ACHN (cell line): ENCODE data around the gene SPOCK1.

Source experiments
- DNase-seq: peaks from one replicate; pipeline ENCODE4 v3.0.0-alpha.2; 2015
- in situ Hi-C: cut with HindIII; loops from 2 replicates; pipeline ENCODE4 v1.10.0; 2017; ENCODE audit warnings: low sequenced_read_pairs, low pct_ligation_motif_present, low pct_unique_long_range_greater_than_20kb

The SPOCK1 gene

DNA sequence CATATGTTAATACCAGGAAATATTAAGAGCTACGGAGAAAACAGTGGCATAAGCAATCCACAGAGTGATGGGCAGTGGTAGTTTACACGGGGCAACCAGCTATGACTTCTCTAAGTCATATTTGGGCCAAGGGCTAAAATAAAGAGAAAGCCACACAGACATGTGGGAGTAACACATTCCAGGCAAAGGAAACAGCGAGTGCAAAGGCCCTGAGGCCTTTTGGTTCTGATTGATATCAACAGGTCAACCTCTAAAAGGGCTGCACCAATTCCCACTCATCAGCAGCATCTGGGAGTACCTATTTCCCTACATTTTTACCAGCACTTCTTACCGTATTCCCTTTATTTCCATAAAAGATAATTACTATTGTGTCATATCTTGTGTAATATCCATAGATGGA is 173.4 kb downstream of the SPOCK1 start:
- DNase-seq: no peak
- in situ Hi-C loops: loop anchor here (10.0 kb wide), 1 partner anchor 169 kb away; the partner anchor contains the start of gene SPOCK1

DNA sequence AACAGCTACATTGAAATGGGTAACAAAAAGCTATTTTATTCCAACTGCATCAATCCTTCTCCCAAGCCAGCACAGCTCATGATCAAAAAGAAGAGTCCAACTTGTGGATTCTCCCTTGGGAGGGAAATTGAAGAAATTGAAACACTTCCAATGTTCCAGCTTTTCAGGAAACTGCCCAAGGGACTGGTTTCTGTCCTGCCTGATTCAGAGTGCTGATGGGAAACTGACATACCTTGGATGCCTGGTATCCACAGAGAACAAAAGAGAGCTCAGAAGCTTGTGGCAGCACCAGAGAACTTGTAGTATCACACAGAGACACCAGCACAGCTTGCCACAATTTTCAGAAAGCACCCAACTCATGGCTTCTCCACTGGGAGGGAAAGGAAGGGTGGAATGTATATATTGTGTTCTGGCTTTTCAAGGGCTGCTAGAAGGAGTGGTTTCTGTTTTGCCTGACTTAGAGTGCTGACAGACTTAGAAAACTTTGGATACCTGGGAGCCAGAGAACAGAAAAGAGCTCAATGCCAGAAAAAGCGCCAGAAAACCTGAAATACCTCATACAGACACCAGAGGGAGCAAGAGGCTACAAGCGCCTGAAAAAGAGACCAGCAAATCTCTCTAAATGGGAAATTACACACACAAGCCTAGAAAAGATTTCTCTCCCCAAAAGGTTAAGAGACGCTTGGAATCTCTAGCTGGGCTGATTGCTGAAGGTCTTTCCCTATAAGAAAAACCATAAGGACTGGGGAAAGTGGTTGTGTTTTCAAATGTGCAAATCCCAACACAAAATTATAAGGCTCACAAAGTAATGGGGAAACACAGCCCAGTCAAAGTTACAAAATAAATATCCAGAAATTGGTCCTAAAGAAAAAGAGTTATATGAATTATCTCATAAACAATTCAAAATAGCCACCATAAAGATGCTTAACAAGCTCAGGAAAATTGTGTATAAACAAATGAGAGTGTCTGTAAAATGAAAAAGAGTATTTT is 178.8 kb downstream of the SPOCK1 start:
- DNase-seq: peak; percentile 60
- in situ Hi-C loops: loop anchor here (10.0 kb wide), 1 partner anchor 174 kb away; the partner anchor contains the start of gene SPOCK1

DNA sequence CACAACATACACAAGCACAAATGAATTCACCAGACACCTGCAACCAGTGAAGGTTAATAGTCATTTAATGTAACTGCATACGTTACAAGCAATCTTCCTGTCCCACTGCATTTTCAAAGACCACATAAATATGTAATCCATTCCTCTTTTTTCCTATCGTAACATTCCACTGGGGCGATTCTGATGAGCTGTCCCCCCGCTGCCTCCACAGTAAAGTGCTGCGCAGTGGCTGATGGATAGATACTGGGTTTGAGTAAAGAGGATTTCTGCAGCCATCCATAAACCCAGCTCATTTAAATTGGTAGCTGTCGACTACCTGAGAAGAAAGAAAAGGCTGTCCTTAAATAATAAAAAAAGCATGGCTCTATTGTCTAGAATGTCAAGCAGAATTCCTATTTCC is 181.1 kb downstream of the SPOCK1 start:
- in situ Hi-C loops: no loop called here
- no peak for DNase-seq

DNA sequence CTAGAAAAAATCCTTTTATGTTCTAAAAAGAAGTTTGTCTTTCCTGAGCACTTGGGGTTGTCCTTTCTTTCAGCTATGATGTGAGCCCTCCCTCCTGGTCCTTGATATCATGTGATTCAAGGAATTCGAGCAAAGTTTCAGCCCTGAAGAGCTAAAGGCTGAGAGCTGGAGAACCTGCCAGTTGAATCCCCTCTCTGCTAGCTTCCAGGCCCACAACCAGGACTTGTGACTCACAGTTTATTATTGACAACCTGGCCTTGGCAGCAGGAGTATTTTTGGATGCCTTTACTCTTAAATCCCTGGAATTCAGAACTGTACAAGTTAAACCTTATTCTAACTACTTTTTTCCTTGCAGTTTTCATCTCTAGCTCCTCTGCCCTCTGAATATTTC is 182.8 kb downstream of the SPOCK1 start:
- in situ Hi-C loops: no loop called here
- no peak for DNase-seq

DNA sequence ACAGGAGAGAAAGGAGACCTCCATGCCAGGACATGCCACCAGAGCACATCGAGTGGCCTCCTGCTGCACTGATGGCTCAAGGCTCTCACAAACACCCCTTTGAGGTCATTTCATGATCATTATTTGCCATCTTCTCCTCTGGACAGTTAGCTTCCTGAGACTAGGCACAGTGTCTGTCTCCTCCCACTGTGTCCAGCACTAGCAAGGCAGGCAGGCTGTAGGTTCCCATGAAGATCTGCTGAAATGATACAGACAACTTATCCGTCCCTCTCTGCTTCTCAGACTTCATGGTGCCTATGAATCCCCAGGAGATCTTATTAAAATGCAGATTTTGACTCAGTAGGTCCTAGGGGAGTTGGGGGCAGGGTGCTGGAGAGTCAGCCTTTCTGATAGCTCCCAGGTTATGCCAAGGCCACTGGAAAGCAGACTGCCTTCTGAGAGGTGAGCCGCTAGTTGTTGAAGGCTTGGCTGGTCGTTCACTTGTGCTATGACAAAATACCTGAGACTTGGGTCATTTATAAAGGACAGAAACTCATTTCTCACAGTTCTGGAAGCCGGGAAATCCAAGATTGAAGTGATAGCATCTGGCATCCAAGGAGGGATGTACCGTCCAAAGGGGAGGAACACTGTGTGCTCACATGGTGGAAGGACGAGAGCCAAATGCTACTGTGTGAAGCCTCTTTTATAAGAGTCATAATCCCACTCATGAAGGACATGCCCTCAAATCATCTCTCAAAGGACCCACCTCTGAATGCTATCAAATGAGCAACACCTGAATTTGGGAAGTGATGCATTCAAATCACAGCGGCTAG is 183.4 kb downstream of the SPOCK1 start:
- in situ Hi-C loops: no loop called here
- DNase-seq: no peak

DNA sequence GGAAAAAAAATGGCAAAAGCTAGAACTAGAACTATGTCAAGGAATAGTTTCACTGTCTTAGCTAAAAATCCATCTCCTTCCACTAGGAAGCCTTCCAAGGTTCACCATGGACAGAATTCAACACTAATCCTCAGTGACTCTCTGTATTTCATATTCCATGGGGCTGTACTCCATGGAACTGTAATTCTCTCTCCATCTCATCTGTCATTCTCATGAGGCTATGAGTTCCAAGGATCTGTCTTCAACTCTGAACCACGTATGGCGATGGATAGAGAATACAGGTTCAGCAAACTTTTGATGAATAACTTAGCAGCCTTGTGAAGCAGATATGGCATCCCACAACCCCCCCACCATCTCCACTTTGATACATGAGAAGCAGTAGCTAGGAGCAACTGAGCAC is 184.0 kb downstream of the SPOCK1 start:
- in situ Hi-C loops: no loop called here
- no peak for DNase-seq

DNA sequence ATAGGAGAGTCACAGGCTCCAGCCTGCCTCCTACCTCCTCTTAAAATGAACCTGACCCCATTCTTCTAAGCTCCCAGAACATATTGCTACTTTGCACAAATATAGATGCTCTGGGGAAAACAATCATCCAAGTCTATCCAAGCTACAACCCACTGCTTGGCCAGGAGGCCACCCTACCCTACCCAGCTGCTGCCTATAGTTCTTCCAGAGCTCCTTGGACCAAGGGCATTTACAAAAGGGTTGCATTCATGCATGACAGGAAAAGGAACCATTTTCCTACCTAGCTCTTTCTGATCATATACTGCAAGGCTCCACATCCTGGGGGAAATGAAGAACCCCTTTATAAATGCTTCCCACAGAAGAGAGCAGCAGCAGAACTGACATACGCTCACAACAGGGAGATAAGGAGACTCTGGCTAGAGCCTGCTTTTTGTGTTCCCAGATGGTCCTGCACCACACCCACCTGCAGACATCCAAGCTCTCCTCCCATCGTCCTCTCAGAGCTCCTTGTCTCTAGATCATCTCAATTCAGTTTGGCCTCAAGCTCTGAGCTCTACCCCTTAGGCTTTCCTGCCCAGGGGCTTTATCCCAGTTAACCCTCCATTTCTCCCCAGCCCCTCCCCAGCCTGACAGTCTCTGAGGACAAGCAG is 185.5 kb downstream of the SPOCK1 start:
- in situ Hi-C loops: no loop called here
- no peak for DNase-seq

DNA sequence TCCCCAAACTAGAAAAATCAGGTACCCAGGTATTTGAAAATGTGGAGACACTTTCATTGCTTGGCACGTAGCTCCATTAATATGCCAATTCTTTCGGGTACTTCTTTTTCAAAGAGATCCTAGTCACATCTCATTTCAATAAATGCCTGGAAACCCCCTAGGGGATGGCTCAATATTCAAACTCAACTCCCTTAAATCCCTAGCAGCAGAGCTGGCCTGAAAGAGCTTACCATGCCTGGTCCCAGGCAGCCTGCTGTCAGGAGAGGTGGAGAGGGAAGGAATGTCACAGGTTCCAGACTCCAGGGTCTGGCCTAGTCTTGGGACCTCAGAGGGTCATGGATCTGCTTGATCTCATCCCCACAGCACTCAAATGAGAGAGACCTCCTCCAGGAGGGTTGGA is 187.1 kb downstream of the SPOCK1 start:
- no peak for DNase-seq
- in situ Hi-C loops: no loop called here

DNA sequence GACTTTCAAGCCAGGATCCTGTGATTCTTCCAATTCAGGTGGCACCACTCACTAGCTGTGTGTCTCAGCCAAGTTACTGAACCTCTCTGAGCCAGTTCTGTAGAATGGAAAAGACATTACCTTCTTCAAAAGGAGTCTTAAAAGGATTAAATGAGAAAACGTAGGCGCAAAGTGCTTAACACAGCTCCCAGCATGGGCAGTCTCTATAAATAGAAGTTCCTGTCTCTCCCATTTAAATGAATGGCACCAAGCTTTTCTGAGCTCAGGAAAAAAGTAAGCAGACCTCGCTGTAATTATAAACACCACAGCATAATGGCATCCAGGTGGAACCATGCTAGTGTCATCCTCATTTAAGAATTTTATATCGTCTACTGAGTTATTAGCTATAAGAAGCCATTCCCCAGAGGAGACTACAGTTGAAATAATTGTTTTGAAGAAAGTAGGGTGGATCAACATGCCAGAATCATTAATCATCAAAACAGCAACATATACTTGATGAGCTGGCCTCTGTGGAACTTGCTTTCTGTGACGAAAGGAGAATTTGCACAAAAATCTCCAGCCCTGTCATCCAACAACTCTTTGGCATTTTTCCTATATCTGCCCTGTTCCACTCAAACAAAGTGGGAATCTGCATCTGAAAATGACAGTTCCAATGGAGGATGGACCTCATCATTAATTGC is 188.9 kb downstream of the SPOCK1 start:
- peak; percentile 83 for DNase-seq
- in situ Hi-C loops: no loop called here

DNA sequence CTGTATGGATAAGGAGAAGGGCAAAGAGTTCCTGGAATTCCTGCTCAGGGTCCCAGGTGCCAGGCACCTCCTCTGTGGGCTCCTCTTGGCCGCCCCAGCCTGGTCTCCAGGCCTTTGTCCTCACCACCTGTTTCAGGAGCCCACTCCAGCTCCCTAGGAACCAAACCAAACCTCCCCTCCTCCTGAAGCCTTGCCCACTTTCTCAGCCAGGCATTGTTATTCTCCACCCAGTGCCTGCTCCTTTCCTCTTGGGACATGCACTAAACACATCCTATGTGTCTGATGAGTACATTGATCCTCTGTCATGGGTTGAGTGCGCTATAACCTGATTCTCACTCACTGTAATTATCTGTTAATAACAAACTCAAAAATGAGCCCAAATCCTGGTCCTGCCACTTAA is 189.8 kb downstream of the SPOCK1 start:
- in situ Hi-C loops: no loop called here
- DNase-seq: no peak

DNA sequence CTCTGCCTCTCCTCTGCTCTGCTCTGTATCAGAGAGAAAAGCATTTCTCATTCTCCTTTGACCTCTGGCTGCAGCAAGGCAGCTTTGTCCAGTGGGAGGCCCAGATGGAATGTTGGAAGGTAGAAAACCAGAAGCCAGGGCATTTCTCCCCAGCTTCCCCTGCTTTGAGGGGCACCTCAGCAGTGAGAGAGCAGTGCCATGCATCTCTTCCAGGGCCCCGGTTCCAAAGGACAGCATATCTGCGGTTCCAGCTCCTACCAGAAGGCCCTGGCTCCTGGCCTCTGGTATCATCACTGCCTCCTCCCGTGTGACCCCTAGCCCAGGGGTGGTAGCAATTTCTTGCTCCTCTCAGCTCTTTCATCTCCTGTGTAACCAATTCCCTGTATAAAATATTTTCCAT is 190.8 kb downstream of the SPOCK1 start:
- DNase-seq: no peak

DNA sequence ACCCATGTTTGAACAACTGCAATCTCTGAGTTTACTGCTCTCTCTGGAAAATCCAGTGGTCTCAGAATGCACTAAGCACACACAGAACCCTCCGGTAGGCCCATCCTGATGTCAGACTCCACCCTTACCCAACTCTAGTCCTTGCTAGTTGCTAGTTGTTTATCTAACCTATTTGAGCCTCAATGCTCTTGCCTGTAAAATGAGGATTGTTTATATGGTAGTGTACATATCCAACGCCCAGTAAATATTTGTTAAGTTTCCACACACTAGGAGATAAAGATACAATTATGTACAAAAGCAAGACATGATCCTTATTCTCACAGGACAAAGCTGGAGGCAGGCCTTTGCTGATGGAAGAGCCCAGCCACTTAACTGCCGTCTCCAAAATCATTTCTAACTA is 192.2 kb downstream of the SPOCK1 start:
- no peak for DNase-seq
- in situ Hi-C loops: no loop called here

More for the DNA sequence above, 190.8 kb downstream of the SPOCK1 start:
- in situ Hi-C loops: no loop called here

DNA sequence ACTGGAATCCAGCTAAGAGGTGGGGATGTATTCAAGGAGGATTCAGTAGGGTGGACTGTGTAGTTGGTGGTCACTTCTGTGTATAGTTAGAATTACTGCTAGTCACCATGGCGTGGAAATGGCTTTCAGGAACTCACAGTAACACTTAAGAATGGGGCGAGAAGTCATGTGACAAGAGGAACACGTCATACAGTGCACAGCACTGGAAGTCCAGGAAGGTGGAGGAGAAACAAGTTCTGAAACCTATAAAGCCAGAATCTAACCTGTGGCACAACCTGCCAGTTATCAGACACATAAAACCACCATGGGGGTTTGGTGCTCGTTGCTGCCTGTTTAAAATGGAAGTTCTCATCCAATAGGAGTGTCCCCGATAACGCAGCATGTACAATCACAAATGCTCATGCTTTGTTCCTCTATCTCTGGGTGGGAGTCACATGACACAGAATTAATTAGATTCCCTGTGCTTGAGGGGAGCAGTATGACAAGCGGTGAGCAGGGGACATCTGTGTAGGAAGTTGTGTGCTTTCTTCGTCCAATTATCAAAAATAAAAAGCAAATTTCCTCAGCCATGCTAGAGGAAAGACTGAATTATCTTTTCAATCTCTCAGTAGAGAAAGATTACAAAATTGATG is 193.0 kb downstream of the SPOCK1 start:
- DNase-seq: no peak
- in situ Hi-C loops: no loop called here

DNA sequence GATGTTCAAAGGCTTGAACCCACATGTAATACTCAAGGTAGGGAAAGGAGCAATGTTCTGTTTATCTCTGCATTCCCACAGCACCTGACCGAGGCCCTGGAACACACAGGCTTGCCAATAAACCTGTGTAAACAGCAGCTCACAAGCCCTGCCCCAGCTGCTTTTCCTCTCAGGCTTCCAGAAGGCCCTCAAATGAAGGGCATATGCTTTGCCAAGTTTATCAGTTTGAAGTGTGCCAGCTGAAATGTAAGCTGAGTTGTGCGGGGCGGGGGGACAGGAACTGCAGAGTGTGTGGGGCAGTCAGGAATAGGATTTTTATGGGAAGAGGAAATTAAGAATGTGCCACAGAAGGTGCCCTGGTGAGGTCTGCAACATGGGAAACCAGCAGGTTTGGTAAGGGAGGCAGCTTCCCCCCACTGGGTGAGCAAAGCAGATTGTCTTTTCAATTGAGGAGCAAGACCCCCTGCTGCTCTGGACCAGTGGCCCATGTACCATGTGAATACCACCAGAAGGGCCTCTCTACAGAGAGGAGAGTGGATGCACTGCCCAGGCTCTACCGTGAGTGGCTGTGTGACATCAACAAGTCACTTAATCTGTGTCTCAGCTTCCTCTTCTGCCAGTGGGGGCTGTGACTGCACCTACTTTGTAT is 194.8 kb downstream of the SPOCK1 start:
- DNase-seq: no peak
- in situ Hi-C loops: no loop called here

DNA sequence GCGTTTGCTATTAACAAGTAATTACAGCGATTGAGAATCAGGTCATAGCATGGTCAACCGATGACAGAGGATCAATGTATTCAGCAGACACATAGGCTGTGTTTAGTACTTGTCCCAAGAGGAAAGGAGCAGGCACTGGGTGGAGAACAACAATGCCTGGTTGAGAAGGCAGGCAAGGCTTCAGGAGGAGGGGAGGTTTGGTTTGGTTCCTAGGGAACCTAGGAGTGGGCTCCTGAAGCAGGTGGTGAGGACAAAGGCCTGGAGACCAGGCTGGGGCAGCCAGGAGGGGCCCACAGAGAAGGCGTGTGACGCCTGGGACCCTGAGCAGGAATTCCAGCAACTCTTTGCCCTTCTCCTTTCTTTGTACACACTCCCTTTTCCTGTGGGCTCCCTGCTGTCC is 195.6 kb downstream of the SPOCK1 start:
- no peak for DNase-seq
- in situ Hi-C loops: no loop called here

DNA sequence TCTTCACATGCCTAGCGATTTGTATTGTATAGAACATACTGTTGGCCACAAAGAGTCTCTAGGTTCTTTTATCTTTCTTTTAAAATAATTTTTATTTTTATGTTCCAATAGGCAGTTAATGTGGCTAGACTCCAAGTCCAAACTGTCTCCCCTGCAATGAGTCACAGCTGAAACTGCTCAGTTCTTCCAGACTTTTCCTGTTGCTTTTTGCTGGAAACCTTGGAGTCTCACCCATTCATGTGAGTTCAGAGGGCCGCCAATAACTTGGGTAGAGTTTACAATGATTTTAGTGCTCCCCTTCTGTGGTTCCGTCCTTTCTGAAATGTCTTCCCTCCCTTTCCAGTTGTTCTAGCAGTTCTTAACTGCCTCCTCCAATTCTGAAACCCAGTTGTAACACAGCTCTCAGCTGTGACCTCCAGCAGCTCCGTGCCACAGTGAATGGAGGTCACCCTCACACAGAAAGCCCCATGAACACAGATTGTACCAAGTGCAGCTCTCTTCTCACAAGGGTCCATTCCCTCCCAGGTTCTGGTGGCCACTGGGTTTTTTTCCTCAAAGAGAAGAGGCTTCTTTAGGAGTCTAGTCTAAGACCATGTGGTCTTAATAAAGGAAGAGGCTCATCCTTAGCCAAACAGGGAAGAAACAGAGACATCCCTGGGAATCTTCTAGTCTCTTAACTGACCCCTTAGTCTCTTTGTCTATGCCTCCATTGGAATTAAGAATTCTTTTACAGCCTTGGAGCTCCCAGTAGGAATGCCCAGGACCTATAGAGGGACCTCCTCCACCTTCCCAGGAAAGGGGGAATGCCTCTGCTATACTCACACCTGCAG is 198.5 kb downstream of the SPOCK1 start:
- in situ Hi-C loops: no loop called here
- no peak for DNase-seq
